GM12878 (cell line): ENCODE measurements around the gene VMAC. TPM values are rescaled to one million over a fixed set of nuclear protein-coding genes. Genes with fewer than 3 reads are reported as not detected.

Experiments used
- BRCA1 ChIP-seq: IDR thresholded peaks from 2 replicates; pipeline ENCODE4 v1.6.1; 2011; ENCODE audit warnings: low read depth, low read length, improper control_type of control experiment
- CTCF ChIP-seq, 3 experiments: IDR thresholded peaks in 2 of 3; conservative IDR thresholded peaks in 1 of 3; 2 replicates each; pipeline ENCODE4 v1.5.1; 2011; ENCODE audit warnings: low read depth in 3 of 3, low read length in 3 of 3, mild to moderate bottlenecking in 3 of 3, control low read depth in 2 of 3, moderate library complexity in 2 of 3, inconsistent platforms in 1 of 3, mixed read lengths in 1 of 3; ENCODE audit not compliant: control insufficient read depth in 2 of 3, insufficient read depth in 1 of 3; ENCODE audit errors: extremely low read depth in 1 of 3
- FOXM1 ChIP-seq: IDR thresholded peaks from 2 replicates; pipeline ENCODE4 v1.6.1; 2012; ENCODE audit warnings: low read depth, mild to moderate bottlenecking, inconsistent platforms, low read length, moderate library complexity
- GATAD2B ChIP-seq: fragments of 450-650 bp; conservative IDR thresholded peaks from 2 replicates; pipeline ENCODE4 v1.6.1; 2017; ENCODE audit warnings: low read depth, mild to moderate bottlenecking, moderate library complexity
- HCFC1 ChIP-seq: fragments of 150-350 bp; IDR thresholded peaks from 2 replicates; pipeline ENCODE4 v1.6.1; 2014; ENCODE audit warnings: low read length
- IKZF2 ChIP-seq, 2 experiments: fragments of 450-650 bp; IDR thresholded peaks; 2 replicates each; pipeline ENCODE4 v1.6.1; 2017; ENCODE audit warnings: mild to moderate bottlenecking in 2 of 2, moderate library complexity in 2 of 2
- JUND ChIP-seq: IDR thresholded peaks from 2 replicates; pipeline ENCODE4 v1.6.1; 2012; ENCODE audit warnings: low read depth, mild to moderate bottlenecking, low read length, improper control_type of control experiment, moderate library complexity
- MEF2A ChIP-seq: IDR thresholded peaks from 2 replicates; pipeline ENCODE4 v1.6.1; 2011; ENCODE audit warnings: low read depth, mild to moderate bottlenecking, low read length, moderate library complexity; ENCODE audit not compliant: insufficient read depth
- MXI1 ChIP-seq: fragments of 150-350 bp; IDR thresholded peaks from 2 replicates; pipeline ENCODE4 v1.6.1; 2011; ENCODE audit warnings: low read depth, mild to moderate bottlenecking, inconsistent platforms, low read length, improper control_type of control experiment
- MYB ChIP-seq: fragments of 150-350 bp; IDR thresholded peaks from 2 replicates; pipeline ENCODE4 v1.6.1; 2014; ENCODE audit warnings: mild to moderate bottlenecking, low read depth, low read length, borderline replicate concordance
- MYC ChIP-seq: IDR thresholded peaks from 2 replicates; pipeline ENCODE4 v1.6.1; 2011; ENCODE audit warnings: mild to moderate bottlenecking, low read length, moderate library complexity, inconsistent platforms; ENCODE audit not compliant: insufficient read depth, insufficient replicate concordance, insufficient read length, severe bottlenecking
- NFXL1 ChIP-seq: fragments of 450-650 bp; IDR thresholded peaks from 2 replicates; pipeline ENCODE4 v1.6.1; 2017; ENCODE audit warnings: antibody characterized with exemption, mild to moderate bottlenecking, borderline replicate concordance
- NFYA ChIP-seq: IDR thresholded peaks from 2 replicates; pipeline ENCODE4 v1.6.1; 2011; ENCODE audit warnings: low read depth, mild to moderate bottlenecking, low read length, improper control_type of control experiment, borderline replicate concordance
- NR2C1 ChIP-seq: fragments of 450-650 bp; IDR thresholded peaks from 2 replicates; pipeline ENCODE4 v1.6.1; 2017; ENCODE audit warnings: antibody characterized with exemption, mild to moderate bottlenecking, moderate library complexity
- PBX3 ChIP-seq: IDR thresholded peaks from 2 replicates; pipeline ENCODE4 v1.6.1; 2011; ENCODE audit warnings: mild to moderate bottlenecking, low read depth, low read length, moderate library complexity; ENCODE audit not compliant: insufficient replicate concordance
- RUNX3 ChIP-seq: IDR thresholded peaks from 2 replicates; pipeline ENCODE4 v1.6.1; 2012; ENCODE audit warnings: low read length, inconsistent platforms
- SIN3A ChIP-seq: IDR thresholded peaks from 2 replicates; pipeline ENCODE4 v1.6.1; 2012; ENCODE audit warnings: low read depth, low read length, improper control_type of control experiment
- SMAD5 ChIP-seq: IDR thresholded peaks from 2 replicates; pipeline ENCODE4 v1.6.1; 2016; ENCODE audit warnings: antibody characterized with exemption, low read depth
- USF2 ChIP-seq: IDR thresholded peaks from 2 replicates; pipeline ENCODE4 v1.6.1; 2011; ENCODE audit warnings: low read depth, low read length, improper control_type of control experiment, borderline replicate concordance
- ZBTB40 ChIP-seq: fragments of 450-650 bp; IDR thresholded peaks from 2 replicates; pipeline ENCODE4 v1.6.1; 2016; ENCODE audit warnings: mild to moderate bottlenecking, moderate library complexity, borderline replicate concordance
- ZNF217 ChIP-seq: fragments of 450-650 bp; IDR thresholded peaks from 2 replicates; pipeline ENCODE4 v1.6.1; 2017; ENCODE audit warnings: antibody characterized with exemption, mild to moderate bottlenecking
- ZSCAN29 ChIP-seq: fragments of 450-650 bp; IDR thresholded peaks from 2 replicates; pipeline ENCODE4 v1.6.1; 2017; ENCODE audit warnings: mild to moderate bottlenecking, moderate library complexity
- polyA plus RNA-seq, 11 experiments: library from polyadenylated mRNA; depleted of rRNA in 4 of 11; unstranded in 6 of 11; stranded (reverse) in 5 of 11; fragments of >200 nt; fragmentation: Nextera tagmentation in 4 of 11; fragmentation: Illumina TruSeq in 1 of 11; extraction: Ambion mirVana in 4 of 11; extraction: Trizol in 1 of 11; gene quantifications; 1 replicate in 1 of 11; 2 replicates in 10 of 11; pipeline versions ENCODE4 v1.2.1 to v1.2.3, GENCODE V29; 2011 to 2016; ENCODE audit warnings: inconsistent platforms in 2 of 11, missing spikeins in 2 of 11, low read depth in 1 of 11
- total RNA-seq, 4 experiments: library from RNA; depleted of rRNA in 3 of 4; stranded (reverse); fragments of >200 nt in 3 of 4; fragmentation: Illumina TruSeq in 1 of 4; extraction: Trizol in 1 of 4; gene quantifications; 2 replicates each; pipeline versions ENCODE4 v1.2.1 to v1.2.3, GENCODE V29; 2013 to 2021

VMAC gene
- total and polyA plus RNA-seq, 10 of the 15 experiments (the other 5 are each of a cell fraction or from before 2014, with no cell fraction given) = 0.18 to 6.8 (median 1.8) TPM

GRCh38 chr19:5903624-5904351 lies 884 bp upstream of the VMAC start, which contains the start of gene NDUFA11 (continued):
- peak; percentile 77 for TF ChIP-seq HCFC1
- TF ChIP-seq NR2C1 = peak; percentile 59
- no peak for TF ChIP-seq PBX3
- TF ChIP-seq MXI1 = peak; percentile 86
- TF ChIP-seq CTCF (IDR thresholded peaks at IDR 0.05 in 2 of 3, conservative IDR thresholded peaks at IDR 0.05 in 1 of 3; ENCODE audit: control insufficient read depth in 2 of 3, extremely low read depth in 1 of 3, insufficient read depth in 1 of 3, low read depth in 3 of 3, low read length in 3 of 3) = no peak
- no peak for TF ChIP-seq ZNF217
- no peak for TF ChIP-seq NFXL1
- no peak for TF ChIP-seq NFYA
- peak; percentile 42; the same call in 1 of the 2 replicates for TF ChIP-seq RUNX3
- peak; percentile 69; the same call in 1 of the 2 replicates for TF ChIP-seq GATAD2B
- TF ChIP-seq JUND = no peak
- TF ChIP-seq SIN3A = no peak; the same call in none of the 2 replicates
- TF ChIP-seq MEF2A = no peak
- TF ChIP-seq USF2 = no peak
- TF ChIP-seq IKZF2 (IDR thresholded peaks at IDR 0.05) = peak; percentile 40 to 60; a peak in 3 of 4 replicates
- 0 out of 2 replicates have a peak, but pooled peaks have one; percentile 31 for TF ChIP-seq MYB
- peak; percentile 30 for TF ChIP-seq MYC
- peak; percentile 100 for TF ChIP-seq ZBTB40
- peak; percentile 89 for TF ChIP-seq BRCA1
- TF ChIP-seq SMAD5 = peak; percentile 83
- TF ChIP-seq ZSCAN29 = no peak
- no peak for TF ChIP-seq FOXM1
